SK-N-SH treated with all-trans-retinoic acid at 6 μM for 48 hours (cell line): Measurements from ENCODE around the gene ARF5.
A peak's percentile ranks its signal among the peaks of the same experiment; 100 is the strongest.

Source experiments
- ATAC-seq: fragments of 200-7000 bp; cut with Tn5 transposase; 3 replicates; pipeline ENCODE4 v1.9.1; 2020; ENCODE audit warnings: mild to moderate bottlenecking, moderate library complexity
- ARNTL ChIP-seq: fragments of 450-650 bp; formaldehyde crosslinking; IDR thresholded peaks from 2 replicates; pipeline ENCODE4 v1.5.0; 2020; ENCODE audit warnings: low read depth, mild to moderate bottlenecking, moderate library complexity, borderline replicate concordance
- BACH2 ChIP-seq: fragments of 250-450 bp; sonication (Bioruptor Pico); IDR thresholded peaks from 2 replicates; pipeline ENCODE4 v1.9.0; 2021; ENCODE audit warnings: mild to moderate bottlenecking, borderline replicate concordance
- CSDC2 ChIP-seq: fragments of 250-450 bp; sonication (Bioruptor Pico); IDR thresholded peaks from 2 replicates; pipeline ENCODE4 v1.5.0; 2020; ENCODE audit warnings: mild to moderate bottlenecking, moderate library complexity
- CSRNP3 ChIP-seq: fragments of 250-450 bp; sonication (Bioruptor Pico); IDR thresholded peaks from 2 replicates; pipeline ENCODE4 v1.5.1; 2021; ENCODE audit warnings: mild to moderate bottlenecking, moderate library complexity
- ESRRG ChIP-seq: fragments of 250-450 bp; sonication (Bioruptor Pico); IDR thresholded peaks from 2 replicates; pipeline ENCODE4 v1.6.1; 2021; ENCODE audit warnings: mild to moderate bottlenecking
- GLIS3 ChIP-seq: fragments of 250-450 bp; sonication (Bioruptor Pico); IDR thresholded peaks from 2 replicates; pipeline ENCODE4 v1.5.0; 2020; ENCODE audit warnings: mild to moderate bottlenecking, moderate library complexity
- ISL1 ChIP-seq: fragments of 250-450 bp; sonication (Bioruptor Pico); IDR thresholded peaks from 2 replicates; pipeline ENCODE4 v2.1.2; 2022; ENCODE audit warnings: mild to moderate bottlenecking, moderate library complexity
- OSR1 ChIP-seq: fragments of 250-450 bp; sonication (Bioruptor Pico); IDR thresholded peaks from 2 replicates; pipeline ENCODE4 v1.8.0; 2022; ENCODE audit warnings: moderate library complexity, mild to moderate bottlenecking, inconsistent platforms
- PATZ1 ChIP-seq: fragments of 250-450 bp; sonication (Bioruptor Pico); IDR thresholded peaks from 2 replicates; pipeline ENCODE4 v1.8.0; 2020; ENCODE audit warnings: mild to moderate bottlenecking, moderate library complexity, borderline replicate concordance
- POU6F1 ChIP-seq: fragments of 250-450 bp; sonication (Bioruptor Pico); IDR thresholded peaks from 2 replicates; pipeline ENCODE4 v1.8.0; 2021; ENCODE audit warnings: low read depth, mild to moderate bottlenecking, moderate library complexity, borderline replicate concordance
- PPARA ChIP-seq: fragments of 250-450 bp; sonication (Bioruptor Pico); IDR thresholded peaks from 2 replicates; pipeline ENCODE4 v1.5.0; 2020; ENCODE audit warnings: mild to moderate bottlenecking, borderline replicate concordance
- RARB ChIP-seq: fragments of 250-450 bp; sonication (Bioruptor Pico); IDR thresholded peaks from 2 replicates; pipeline ENCODE4 v1.8.0; 2021; ENCODE audit warnings: mild to moderate bottlenecking, moderate library complexity
- SNAI2 ChIP-seq: fragments of 250-450 bp; sonication (Bioruptor Pico); IDR thresholded peaks from 2 replicates; pipeline ENCODE4 v1.5.0; 2020; ENCODE audit warnings: mild to moderate bottlenecking, moderate library complexity
- TCF4 ChIP-seq: fragments of 250-450 bp; sonication (Bioruptor Pico); IDR thresholded peaks from 2 replicates; pipeline ENCODE4 v1.8.0; 2021; ENCODE audit warnings: mild to moderate bottlenecking, moderate library complexity, borderline replicate concordance
- TOX ChIP-seq: fragments of 250-450 bp; sonication (Bioruptor Pico); IDR thresholded peaks from 2 replicates; pipeline ENCODE4 v1.8.0; 2021; ENCODE audit warnings: mild to moderate bottlenecking, moderate library complexity, borderline replicate concordance
- TSHZ2 ChIP-seq: fragments of 250-450 bp; sonication (Bioruptor Pico); IDR thresholded peaks from 2 replicates; pipeline ENCODE4 v1.5.0; 2020; ENCODE audit warnings: mild to moderate bottlenecking, moderate library complexity
- ZC3H10 ChIP-seq: fragments of 250-450 bp; sonication (Bioruptor Pico); IDR thresholded peaks from 2 replicates; pipeline ENCODE4 v1.5.1; 2021; ENCODE audit warnings: mild to moderate bottlenecking, moderate library complexity
- ZFP3 ChIP-seq: fragments of 250-450 bp; sonication (Bioruptor Pico); IDR thresholded peaks from 2 replicates; pipeline ENCODE4 v1.5.0; 2020; ENCODE audit warnings: mild to moderate bottlenecking, moderate library complexity
- ZNF565 ChIP-seq: fragments of 450-650 bp; formaldehyde crosslinking; conservative IDR thresholded peaks from 2 replicates; pipeline ENCODE4 v1.5.0; 2020; ENCODE audit warnings: low read depth, mild to moderate bottlenecking, moderate library complexity
- ZNF70 ChIP-seq: fragments of 450-650 bp; formaldehyde crosslinking; IDR thresholded peaks from 2 replicates; pipeline ENCODE4 v1.5.0; 2020; ENCODE audit warnings: mild to moderate bottlenecking, moderate library complexity
- ZNF8 ChIP-seq: fragments of 450-650 bp; formaldehyde crosslinking; IDR thresholded peaks from 2 replicates; pipeline ENCODE4 v1.5.0; 2020; ENCODE audit warnings: mild to moderate bottlenecking, moderate library complexity

Gene ARF5

GRCh38 chr7:127578711-127579275 lies 9.4 kb upstream of the ARF5 start:
- ATAC-seq, result peak; percentile 26
- peak; percentile 65 for TF ChIP-seq ISL1
- TF ChIP-seq ZC3H10 (CRISPR knock-in tag), result no peak
- TF ChIP-seq RARB (CRISPR knock-in tag), result no peak
- no peak for TF ChIP-seq ARNTL (CRISPR knock-in tag)
- no peak for TF ChIP-seq ESRRG
- TF ChIP-seq GLIS3 (CRISPR knock-in tag), result no peak
- TF ChIP-seq SNAI2 (CRISPR knock-in tag), result no peak
- TF ChIP-seq PPARA (CRISPR knock-in tag), result no peak
- TF ChIP-seq CSRNP3 (CRISPR knock-in tag), result 0 out of 2 replicates have a peak, but pooled peaks have one; percentile 10
- no peak for TF ChIP-seq CSDC2 (CRISPR knock-in tag)

GRCh38 chr7:127580612-127581011 lies 7.6 kb upstream of the ARF5 start:
- ATAC-seq, result no peak
- TF ChIP-seq TSHZ2 (CRISPR knock-in tag) (no peak), ZNF8 (CRISPR knock-in tag) (no peak), ISL1 (no peak), ZFP3 (CRISPR knock-in tag) (no peak), CSRNP3 (CRISPR knock-in tag) (no peak), TOX (CRISPR knock-in tag) (no peak), RARB (CRISPR knock-in tag) (no peak), GLIS3 (CRISPR knock-in tag) (no peak), SNAI2 (CRISPR knock-in tag) (no peak)

- no peak for ATAC-seq
- TF ChIP-seq CSRNP3 (CRISPR knock-in tag) (no peak), GLIS3 (CRISPR knock-in tag) (no peak), POU6F1 (CRISPR knock-in tag) (no peak), BACH2 (no peak), ZNF565 (no peak), PPARA (CRISPR knock-in tag) (no peak), TCF4 (CRISPR knock-in tag) (no peak), OSR1 (no peak)
Measured at GRCh38 chr7:127581716-127582115, 6.5 kb upstream of the ARF5 start.

- no peak for ATAC-seq
- TF ChIP-seq TSHZ2 (CRISPR knock-in tag) (no peak), ZFP3 (CRISPR knock-in tag) (no peak), RARB (CRISPR knock-in tag) (no peak), PPARA (CRISPR knock-in tag) (no peak), ISL1 (no peak), ZNF70 (CRISPR knock-in tag) (no peak), ESRRG (no peak), CSDC2 (CRISPR knock-in tag) (no peak), PATZ1 (CRISPR knock-in tag) (no peak), ZC3H10 (CRISPR knock-in tag) (no peak), TOX (CRISPR knock-in tag) (no peak)
Measured at GRCh38 chr7:127582361-127582760, 5.8 kb upstream of the ARF5 start.
